Uterus (tissue), 4 donors: Measurements from ENCODE around the gene GREB1. TPM values are rescaled to one million over a fixed set of nuclear protein-coding genes. Genes with fewer than 3 reads are reported as not detected.

Experiments
- DNase-seq, 2 donors: peaks; one replicate each; pipeline ENCODE4 v3.0.0-alpha.2; 2019 to 2020
- H3K27ac ChIP-seq, 2 donors: fragments of 200-600 bp; sonication (generic); 1 replicate in 1 of 2; 2 replicates in 1 of 2; pipeline ENCODE4 v1.5.1; 2016 to 2018
- H3K27me3 ChIP-seq, 2 donors: fragments of 200-600 bp; sonication (generic); one replicate each; pipeline ENCODE4 v1.5.1; 2018 to 2019; ENCODE audit warnings: control low read depth in 1 of 2
- H3K36me3 ChIP-seq, 2 donors: fragments of 200-600 bp; sonication (generic); one replicate each; pipeline ENCODE4 v1.5.1; 2019; ENCODE audit warnings: control low read depth in 1 of 2
- H3K4me1 ChIP-seq, 2 donors: fragments of 200-600 bp; sonication (generic); one replicate each; pipeline ENCODE4 v1.5.1; 2018 to 2019; ENCODE audit warnings: control low read depth in 1 of 2
- H3K4me3 ChIP-seq, 2 donors: fragments of 200-600 bp; sonication (generic); 1 replicate in 1 of 2; 2 replicates in 1 of 2; pipeline ENCODE4 v1.5.1; 2018 to 2019; ENCODE audit warnings: mild to moderate bottlenecking in 1 of 2
- H3K9me3 ChIP-seq, 2 donors: fragments of 200-600 bp; sonication (generic); one replicate each; pipeline ENCODE4 v1.5.1; 2019; ENCODE audit warnings: control low read depth in 1 of 2
- CTCF ChIP-seq, 4 experiments: fragments of 200-600 bp in 2 of 4; fragments of 450-650 bp in 2 of 4; sonication (generic) in 2 of 4; IDR thresholded peaks; one replicate each; pipeline ENCODE4 v1.5.1; 2016 to 2019; ENCODE audit warnings: antibody characterized with exemption in 4 of 4, mild to moderate bottlenecking in 2 of 4, moderate library complexity in 1 of 4
- POLR2A ChIP-seq, 2 donors: fragments of 450-650 bp; IDR thresholded peaks; one replicate each; pipeline ENCODE4 v1.6.1; 2016; ENCODE audit warnings: antibody characterized with exemption in 2 of 2, mild to moderate bottlenecking in 1 of 2, moderate library complexity in 1 of 2
- intact Hi-C: fragments of 100-400 bp; cut with DNase I; formaldehyde crosslinking; loops from one replicate; pipeline ENCODE4 v1.15.1; 2023; ENCODE audit warnings: low total_unique reads
- total RNA-seq, 4 donors: library from RNA; depleted of rRNA in 3 of 4; stranded (reverse); fragments of >200 nt in 3 of 4; gene quantifications; one replicate each; pipeline versions ENCODE4 v1.1.0 to v1.2.4, GENCODE V29; 2014 to 2023
- donor health status: DM: yes; HTN: yes; CAD: no.

GREB1 gene
- total RNA-seq, 4 donors from 2014 or later: 20.3 to 166 (median 78.8) TPM

GRCh38 chr2:11624893-11625292 lies 91.0 kb downstream of the GREB1 start:
- no peak for DNase-seq
- H3K4me3 ChIP-seq: no peak overlapping the region
- H3K36me3 ChIP-seq: no peaks in the 10 kb centered on the region
- intact Hi-C loops: no loop called here
- TF ChIP-seq CTCF (IDR thresholded peaks at IDR 0.05) (no peak), POLR2A (IDR thresholded peaks at IDR 0.05) (no peak)
- H3K27me3 ChIP-seq: no peaks in the 10 kb centered on the region
- no peak overlapping the region for H3K27ac ChIP-seq
- no peaks in the 10 kb centered on the region for H3K9me3 ChIP-seq
- H3K4me1 ChIP-seq: no peaks in the 10 kb centered on the region

- no peaks in the 10 kb centered on the region for H3K4me1 ChIP-seq
- no peak overlapping the region for H3K27ac ChIP-seq
- TF ChIP-seq POLR2A (IDR thresholded peaks at IDR 0.05): no peak
- no peak for TF ChIP-seq CTCF (IDR thresholded peaks at IDR 0.05)
- H3K9me3 ChIP-seq: no peaks in the 10 kb centered on the region
- H3K36me3 ChIP-seq: no peaks in the 10 kb centered on the region
- intact Hi-C loops: no loop called here
- no peaks in the 10 kb centered on the region for H3K27me3 ChIP-seq
- DNase-seq: no peak
- no peak overlapping the region for H3K4me3 ChIP-seq
Measured at GRCh38 chr2:11625671-11626070, 91.8 kb downstream of the GREB1 start.

GRCh38 chr2:11628675-11629074 lies 94.8 kb downstream of the GREB1 start:
- no peak for TF ChIP-seq POLR2A (IDR thresholded peaks at IDR 0.05)
- TF ChIP-seq CTCF (IDR thresholded peaks at IDR 0.05): no peak
- no peak for DNase-seq
- no peaks in the 10 kb centered on the region for H3K36me3 ChIP-seq
- no peak overlapping the region for H3K4me3 ChIP-seq
- no peaks in the 10 kb centered on the region for H3K4me1 ChIP-seq
- no peaks in the 10 kb centered on the region for H3K27me3 ChIP-seq
- H3K9me3 ChIP-seq: no peaks in the 10 kb centered on the region
- H3K27ac ChIP-seq: no peak overlapping the region
- intact Hi-C loops: no loop called here

- Histone ChIP-seq H3K9me3 (no peaks in the 10 kb centered on the region), H3K4me3 (no peak overlapping the region), H3K4me1 (no peaks in the 10 kb centered on the region), H3K36me3 (no peaks in the 10 kb centered on the region), H3K27me3 (no peaks in the 10 kb centered on the region), H3K27ac (no peak overlapping the region)
- intact Hi-C loops: no loop called here
- no peak for DNase-seq
- TF ChIP-seq CTCF (IDR thresholded peaks at IDR 0.05) (no peak), POLR2A (IDR thresholded peaks at IDR 0.05) (no peak)
Measured at GRCh38 chr2:11629215-11629614, 95.4 kb downstream of the GREB1 start.

GRCh38 chr2:11629851-11630250 lies 96.0 kb downstream of the GREB1 start:
- no peak for DNase-seq
- Histone ChIP-seq H3K4me1 (no peaks in the 10 kb centered on the region), H3K9me3 (no peaks in the 10 kb centered on the region), H3K27me3 (no peaks in the 10 kb centered on the region), H3K27ac (no peak overlapping the region), H3K4me3 (no peak overlapping the region), H3K36me3 (no peaks in the 10 kb centered on the region)
- TF ChIP-seq POLR2A (IDR thresholded peaks at IDR 0.05) (no peak), CTCF (IDR thresholded peaks at IDR 0.05) (no peak)
- intact Hi-C loops: no loop called here
